Right lobe of liver (tissue), 6 donors: ENCODE data around the gene ACVR2B. TPM values are rescaled to one million over a fixed set of nuclear protein-coding genes. Genes with fewer than 3 reads are reported as not detected.

Experiments used
- ATAC-seq, 4 donors: fragments of 200-7000 bp; cut with Tn5 transposase; one replicate each; pipeline ENCODE4 v1.9.1; 2020; ENCODE audit warnings: mild to moderate bottlenecking in 4 of 4, moderate library complexity in 4 of 4
- DNase-seq, 3 donors: peaks; one replicate each; pipeline ENCODE4 v3.0.0-alpha.2; 2020
- H3K27ac ChIP-seq, 3 donors: fragments of 200-600 bp; one replicate each; pipeline ENCODE4 v1.8.0; 2022
- H3K27me3 ChIP-seq, 2 donors: fragments of 200-600 bp; one replicate each; pipeline ENCODE4 v1.8.0; 2022
- H3K36me3 ChIP-seq, 4 donors: fragments of 200-600 bp; sonication (generic) in 1 of 4; one replicate each; pipeline versions ENCODE4 v1.5.1 to v1.8.0; 2017 to 2022; ENCODE audit warnings: control low read depth in 1 of 4
- H3K4me1 ChIP-seq, 4 donors: fragments of 200-600 bp; sonication (generic) in 1 of 4; one replicate each; pipeline versions ENCODE4 v1.5.1 to v1.8.0; 2017 to 2022; ENCODE audit warnings: control low read depth in 1 of 4
- H3K4me3 ChIP-seq, 3 donors: fragments of 200-600 bp; one replicate each; pipeline ENCODE4 v1.8.0; 2022
- H3K9me3 ChIP-seq, 4 donors: fragments of 200-600 bp; sonication (generic) in 1 of 4; one replicate each; pipeline versions ENCODE4 v1.5.1 to v1.8.0; 2017 to 2022; ENCODE audit warnings: control low read depth in 1 of 4
- POLR2A ChIP-seq: fragments of 450-650 bp; IDR thresholded peaks from one replicate; pipeline ENCODE4 v1.6.1; 2017; ENCODE audit warnings: antibody characterized with exemption, mild to moderate bottlenecking
- WGBS: methylation state at CpG from one replicate; pipeline ENCODE4 v1.1.6; 2018; ENCODE audit warnings: low coverage, low lambda C conversion rate; ENCODE audit not compliant: insufficient coverage; ENCODE audit errors: missing lambda C conversion rate; 5-methylcytosine and 5-hydroxymethylcytosine counted together
- intact Hi-C, 2 donors: fragments of 100-400 bp; cut with DNase I; formaldehyde crosslinking; loops; one replicate each; pipeline versions ENCODE4 v1.11.2 to v1.14.1; 2022
- total RNA-seq, 6 experiments: library from RNA; depleted of rRNA in 2 of 6; stranded (reverse); fragments of >200 nt in 2 of 6; fragmentation: NEBNext Ultra II Directional in 3 of 6; extraction: Animal tissue kit (Norgen Biotek cat#: 25700) in 3 of 6; gene quantifications; one replicate each; pipeline versions ENCODE4 v1.1.0 to v1.2.4, GENCODE V29; 2016 to 2023
- TF ChIP-seq, protein P1 (sequence below), 4 donors: fragments of 200-600 bp in 3 of 4; fragments of 450-650 bp in 1 of 4; IDR thresholded peaks; one replicate each; pipeline versions ENCODE4 v1.5.1 to v1.8.0; 2016 to 2022; ENCODE audit warnings: antibody characterized with exemption in 4 of 4, mild to moderate bottlenecking in 2 of 4
- donor health status: DM: no; HTN: yes; CAD: no.
- donor health status: DM: no; HTN: no; CAD: no.
- donor health status: DM: no; HTN: no; CAD: no.
- donor health status: DM: no; HTN: yes; CAD: no.
- donor health status: DM: no; HTN: yes; CAD: no.

The ACVR2B gene
- total RNA-seq, 6 experiments from 2014 or later, result 2.0 to 5.9 (median 4.4) TPM

DNA sequence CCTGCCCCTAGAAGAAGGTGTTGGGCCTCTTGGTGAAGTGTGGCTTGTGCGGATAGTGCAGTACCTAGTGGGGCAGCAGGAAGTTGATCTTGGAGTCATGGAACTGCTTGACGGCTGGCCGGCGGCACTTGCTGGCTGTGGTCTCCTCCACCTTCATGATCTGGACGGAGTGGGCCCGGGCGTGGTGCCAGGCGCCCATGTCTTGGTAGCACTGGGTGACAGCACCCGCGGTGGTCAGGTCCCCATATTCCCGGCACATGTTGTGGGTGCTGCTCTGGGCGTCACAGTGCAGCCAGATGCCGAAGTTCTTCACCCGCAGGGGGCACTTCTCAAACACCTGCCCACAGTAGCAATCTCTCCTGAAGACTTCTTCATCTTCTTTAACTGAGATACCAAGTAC, 73.1 kb downstream of the ACVR2B start:
- intact Hi-C loops, result loop anchor here in 1 of 2 donors (10.0 kb wide), 1 partner anchor 128 kb away; no protein-coding TSS in a partner anchor
- peak in 1 of 4 donors; percentile 19 for ATAC-seq
- Histone ChIP-seq H3K27ac (no peak overlapping the region), H3K4me1 (no peaks in the 10 kb centered on the region), H3K4me3 (no peak overlapping the region), H3K27me3 (no peaks in the 10 kb centered on the region), H3K9me3 (no peaks in the 10 kb centered on the region), H3K36me3 (no peaks in the 10 kb centered on the region)
- no CpG with 5 or more reads among the region's 14 CpGs for WGBS
- no peak for DNase-seq
- no peak for TF ChIP-seq POLR2A
- TF ChIP-seq, protein P1, sequence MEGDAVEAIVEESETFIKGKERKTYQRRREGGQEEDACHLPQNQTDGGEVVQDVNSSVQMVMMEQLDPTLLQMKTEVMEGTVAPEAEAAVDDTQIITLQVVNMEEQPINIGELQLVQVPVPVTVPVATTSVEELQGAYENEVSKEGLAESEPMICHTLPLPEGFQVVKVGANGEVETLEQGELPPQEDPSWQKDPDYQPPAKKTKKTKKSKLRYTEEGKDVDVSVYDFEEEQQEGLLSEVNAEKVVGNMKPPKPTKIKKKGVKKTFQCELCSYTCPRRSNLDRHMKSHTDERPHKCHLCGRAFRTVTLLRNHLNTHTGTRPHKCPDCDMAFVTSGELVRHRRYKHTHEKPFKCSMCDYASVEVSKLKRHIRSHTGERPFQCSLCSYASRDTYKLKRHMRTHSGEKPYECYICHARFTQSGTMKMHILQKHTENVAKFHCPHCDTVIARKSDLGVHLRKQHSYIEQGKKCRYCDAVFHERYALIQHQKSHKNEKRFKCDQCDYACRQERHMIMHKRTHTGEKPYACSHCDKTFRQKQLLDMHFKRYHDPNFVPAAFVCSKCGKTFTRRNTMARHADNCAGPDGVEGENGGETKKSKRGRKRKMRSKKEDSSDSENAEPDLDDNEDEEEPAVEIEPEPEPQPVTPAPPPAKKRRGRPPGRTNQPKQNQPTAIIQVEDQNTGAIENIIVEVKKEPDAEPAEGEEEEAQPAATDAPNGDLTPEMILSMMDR (IDR thresholded peaks at IDR 0.05), result no peak

DNA sequence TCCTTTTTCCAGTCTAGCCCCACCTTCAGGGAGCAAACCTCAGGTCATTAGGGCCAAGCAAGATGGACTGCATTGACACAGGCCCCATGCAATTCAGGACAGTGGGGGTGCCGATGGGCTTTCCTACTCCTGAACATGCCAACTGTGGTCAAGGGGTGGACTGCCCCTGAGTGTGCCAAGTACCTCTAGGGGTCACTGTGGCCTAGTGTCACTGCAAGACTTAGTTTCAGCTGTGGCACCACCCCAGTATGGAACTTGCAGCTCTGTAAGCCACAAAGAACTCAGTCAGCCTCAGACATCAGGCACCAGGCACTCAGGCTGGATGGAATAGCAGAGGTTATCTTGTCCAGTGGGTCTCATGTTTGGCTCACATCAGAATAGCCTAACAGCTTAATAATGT, 74.8 kb downstream of the ACVR2B start:
- TF ChIP-seq POLR2A, result no peak
- TF ChIP-seq, protein P1 (IDR thresholded peaks at IDR 0.05), result no peak
- H3K27ac ChIP-seq, result no peak overlapping the region
- H3K36me3 ChIP-seq, result no peaks in the 10 kb centered on the region
- ATAC-seq, result no peak
- DNase-seq, result no peak
- H3K27me3 ChIP-seq, result no peaks in the 10 kb centered on the region
- no peak overlapping the region for H3K4me3 ChIP-seq
- no peaks in the 10 kb centered on the region for H3K4me1 ChIP-seq
- 100% methylated on average over 1 of the region's 1 CpG for WGBS
- H3K9me3 ChIP-seq, result no peaks in the 10 kb centered on the region
- intact Hi-C loops, result loop anchor here in 1 of 2 donors (10.0 kb wide), 1 partner anchor 126 kb away; no protein-coding TSS in a partner anchor

DNA sequence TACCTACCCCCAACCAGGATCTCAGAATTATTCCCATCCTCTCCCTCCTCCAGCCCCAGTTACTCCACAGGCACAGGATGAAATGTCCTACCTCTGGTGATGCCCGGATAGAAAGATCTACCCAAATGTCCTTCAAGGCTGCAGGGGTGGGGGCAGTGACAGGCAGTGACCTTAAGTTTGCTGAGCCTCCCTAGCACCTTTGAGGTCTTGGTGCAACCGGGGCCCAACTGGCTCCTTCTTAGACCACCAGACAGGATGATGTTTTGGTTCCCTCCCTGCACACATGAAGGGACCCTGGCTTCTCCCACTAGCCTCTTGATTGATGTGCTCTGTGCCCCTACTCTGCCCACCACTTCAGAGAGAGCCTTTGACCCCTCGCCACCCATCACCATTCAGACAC, 78.8 kb downstream of the ACVR2B start:
- no peaks in the 10 kb centered on the region for H3K27me3 ChIP-seq
- no peak overlapping the region for H3K4me3 ChIP-seq
- no peaks in the 10 kb centered on the region for H3K9me3 ChIP-seq
- TF ChIP-seq, protein P1 (IDR thresholded peaks at IDR 0.05), result no peak
- no peak for TF ChIP-seq POLR2A
- H3K36me3 ChIP-seq, result no peaks in the 10 kb centered on the region
- 67% methylated on average over 3 of the region's 3 CpGs for WGBS
- no peak overlapping the region for H3K27ac ChIP-seq
- H3K4me1 ChIP-seq, result no peaks in the 10 kb centered on the region
- intact Hi-C loops, result no loop called here
- DNase-seq (no peak), ATAC-seq (peak in 1 of 4 donors; percentile 26)

GRCh38 chr3:38533285-38533976, 79.7 kb downstream of the ACVR2B start:
- no peak overlapping the region for H3K27ac ChIP-seq
- H3K27me3 ChIP-seq, result no peaks in the 10 kb centered on the region
- DNase-seq (no peak), ATAC-seq (peak in 1 of 4 donors; percentile 32)
- H3K4me1 ChIP-seq, result no peaks in the 10 kb centered on the region
- TF ChIP-seq, protein P1 (IDR thresholded peaks at IDR 0.05), result no peak
- TF ChIP-seq POLR2A, result no peak
- H3K9me3 ChIP-seq, result no peaks in the 10 kb centered on the region
- no peak overlapping the region for H3K4me3 ChIP-seq
- H3K36me3 ChIP-seq, result no peaks in the 10 kb centered on the region
- intact Hi-C loops, result no loop called here
- 90% methylated on average over 3 of the region's 13 CpGs for WGBS
